ENCODE measurements around the gene SMC6.

The SMC6 gene

DNA sequence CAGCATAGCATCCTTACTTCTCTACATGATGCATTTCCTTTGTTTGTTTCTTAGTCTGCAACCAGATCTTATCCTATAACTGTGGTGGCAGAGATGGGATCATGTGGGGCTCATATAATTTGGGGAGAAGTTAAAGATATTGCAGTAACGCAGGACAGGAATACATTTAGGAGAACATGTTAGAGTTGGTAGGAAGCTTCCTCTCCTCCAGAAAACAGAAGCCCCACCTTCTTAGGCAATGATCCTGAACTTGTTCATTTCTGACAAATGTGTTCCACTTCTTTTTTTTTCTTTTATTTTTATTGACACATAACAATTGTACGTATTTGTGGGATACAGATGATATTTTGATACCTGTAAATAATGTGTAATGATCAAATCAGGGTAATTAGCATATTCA, 113.2 kb downstream of the SMC6 start:
- Histone ChIP-seq H3K9me3 (ENCODE audit: control insufficient read depth, low read depth, low read length) (no peaks in the 10 kb centered on the region), H3K4me1 (ENCODE audit: control insufficient read depth, low read depth, low read length) (peaks cover 4% of the 10 kb centered on the region), H3K4me3 (ENCODE audit: low read length) (no peak overlapping the region), H3K36me3 (ENCODE audit: control insufficient read depth, low read depth, low read length) (no peaks in the 10 kb centered on the region), H3K9ac (ENCODE audit: low read length) (no peak overlapping the region), H3K27me3 (ENCODE audit: control insufficient read depth, insufficient read depth, low read length) (no peaks in the 10 kb centered on the region), H3K27ac (ENCODE audit: low read length) (no peak overlapping the region)

- Histone ChIP-seq H3K27ac (ENCODE audit: low read length) (no peak overlapping the region), H3K4me3 (ENCODE audit: low read length) (no peak overlapping the region), H3K36me3 (ENCODE audit: control insufficient read depth, low read depth, low read length) (no peaks in the 10 kb centered on the region), H3K27me3 (ENCODE audit: control insufficient read depth, insufficient read depth, low read length) (no peaks in the 10 kb centered on the region), H3K4me1 (ENCODE audit: control insufficient read depth, low read depth, low read length) (peaks cover 4% of the 10 kb centered on the region), H3K9ac (ENCODE audit: low read length) (no peak overlapping the region), H3K9me3 (ENCODE audit: control insufficient read depth, low read depth, low read length) (no peaks in the 10 kb centered on the region)
Observed at GRCh38 chr2:17638196-17638743, 115.3 kb downstream of the SMC6 start.

- H3K36me3 ChIP-seq (ENCODE audit: control insufficient read depth, low read depth, low read length), result no peaks in the 10 kb centered on the region
- peaks cover 4% of the 10 kb centered on the region for H3K4me1 ChIP-seq (ENCODE audit: control insufficient read depth, low read depth, low read length)
- H3K27me3 ChIP-seq (ENCODE audit: control insufficient read depth, insufficient read depth, low read length), result no peaks in the 10 kb centered on the region
- no peak overlapping the region for H3K27ac ChIP-seq (ENCODE audit: low read length)
- H3K9ac ChIP-seq (ENCODE audit: low read length), result no peak overlapping the region
- no peak overlapping the region for H3K4me3 ChIP-seq (ENCODE audit: low read length)
- H3K9me3 ChIP-seq (ENCODE audit: control insufficient read depth, low read depth, low read length), result no peaks in the 10 kb centered on the region
Observed at GRCh38 chr2:17637131-17637906, 116.3 kb downstream of the SMC6 start.

DNA sequence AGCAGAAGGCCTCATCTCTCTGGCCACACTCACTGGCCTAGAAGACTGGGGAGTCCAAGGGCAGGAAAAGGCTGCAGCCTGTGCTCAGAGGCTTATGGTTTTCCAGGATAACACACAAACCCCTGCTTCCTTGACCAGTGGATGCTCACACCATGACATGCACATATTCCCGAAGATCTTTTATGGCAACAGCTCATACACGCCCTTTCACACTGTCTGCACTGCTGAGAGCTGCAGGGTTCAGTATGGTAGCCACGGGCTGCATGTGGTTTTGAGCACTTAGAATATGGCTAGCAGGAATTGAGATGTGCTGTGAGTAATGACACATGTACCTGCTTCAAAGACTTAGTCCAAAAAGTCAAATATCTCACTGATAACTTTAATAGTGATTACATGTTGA, 117.4 kb downstream of the SMC6 start:
- Histone ChIP-seq H3K27ac (ENCODE audit: low read length) (no peak overlapping the region), H3K4me1 (ENCODE audit: control insufficient read depth, low read depth, low read length) (peaks cover 4% of the 10 kb centered on the region), H3K9me3 (ENCODE audit: control insufficient read depth, low read depth, low read length) (no peaks in the 10 kb centered on the region), H3K9ac (ENCODE audit: low read length) (no peak overlapping the region), H3K27me3 (ENCODE audit: control insufficient read depth, insufficient read depth, low read length) (no peaks in the 10 kb centered on the region), H3K4me3 (ENCODE audit: low read length) (no peak overlapping the region), H3K36me3 (ENCODE audit: control insufficient read depth, low read depth, low read length) (no peaks in the 10 kb centered on the region)

DNA sequence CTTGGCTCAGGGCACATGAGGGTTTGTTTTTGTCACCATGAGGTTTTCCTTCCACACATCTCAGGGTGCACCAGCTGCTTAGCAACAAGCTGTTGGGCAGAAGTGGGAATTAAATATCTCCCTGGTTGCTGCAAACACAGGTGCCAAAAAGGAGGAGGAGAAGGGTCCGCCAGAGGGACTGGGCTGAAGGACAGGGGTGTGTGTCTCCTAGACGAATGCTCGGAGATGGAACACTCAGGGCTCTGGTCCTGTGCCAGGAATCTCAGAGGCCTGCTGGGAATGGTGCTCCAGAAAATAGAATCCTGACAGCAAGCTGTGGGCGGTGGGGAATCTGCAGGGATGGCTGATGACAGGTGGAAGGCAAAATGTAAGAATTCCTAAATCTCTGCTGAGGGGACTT, 118.6 kb downstream of the SMC6 start:
- H3K27ac ChIP-seq (ENCODE audit: low read length), result no peak overlapping the region
- peaks cover 4% of the 10 kb centered on the region for H3K4me1 ChIP-seq (ENCODE audit: control insufficient read depth, low read depth, low read length)
- no peak overlapping the region for H3K4me3 ChIP-seq (ENCODE audit: low read length)
- no peaks in the 10 kb centered on the region for H3K36me3 ChIP-seq (ENCODE audit: control insufficient read depth, low read depth, low read length)
- no peaks in the 10 kb centered on the region for H3K9me3 ChIP-seq (ENCODE audit: control insufficient read depth, low read depth, low read length)
- H3K27me3 ChIP-seq (ENCODE audit: control insufficient read depth, insufficient read depth, low read length), result no peaks in the 10 kb centered on the region
- no peak overlapping the region for H3K9ac ChIP-seq (ENCODE audit: low read length)

DNA sequence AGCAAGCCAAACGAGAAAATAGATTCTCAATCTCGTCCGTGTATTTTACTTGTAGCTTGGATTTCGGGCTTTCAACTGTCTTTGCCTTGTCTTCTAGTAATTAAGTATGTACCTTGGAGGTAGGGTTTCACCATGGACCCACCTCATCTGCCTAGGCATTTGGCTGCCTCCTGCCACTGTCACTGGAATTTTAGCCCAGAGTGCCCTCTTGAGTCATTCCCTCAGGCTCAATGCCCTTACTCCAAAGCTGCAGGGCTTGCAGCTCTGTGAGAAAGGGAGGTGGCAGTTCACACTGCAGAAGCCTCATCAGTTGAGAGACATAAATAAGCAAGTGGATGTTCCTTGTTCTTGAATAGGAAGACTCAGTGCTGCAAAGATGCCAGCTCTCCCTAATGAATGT, 123.5 kb downstream of the SMC6 start:
- Histone ChIP-seq H3K27ac (ENCODE audit: low read length) (no peak overlapping the region), H3K27me3 (ENCODE audit: control insufficient read depth, insufficient read depth, low read length) (no peaks in the 10 kb centered on the region), H3K4me3 (ENCODE audit: low read length) (no peak overlapping the region), H3K4me1 (ENCODE audit: control insufficient read depth, low read depth, low read length) (no peaks in the 10 kb centered on the region), H3K36me3 (ENCODE audit: control insufficient read depth, low read depth, low read length) (no peaks in the 10 kb centered on the region), H3K9me3 (ENCODE audit: control insufficient read depth, low read depth, low read length) (peaks cover 7% of the 10 kb centered on the region), H3K9ac (ENCODE audit: low read length) (no peak overlapping the region)

DNA sequence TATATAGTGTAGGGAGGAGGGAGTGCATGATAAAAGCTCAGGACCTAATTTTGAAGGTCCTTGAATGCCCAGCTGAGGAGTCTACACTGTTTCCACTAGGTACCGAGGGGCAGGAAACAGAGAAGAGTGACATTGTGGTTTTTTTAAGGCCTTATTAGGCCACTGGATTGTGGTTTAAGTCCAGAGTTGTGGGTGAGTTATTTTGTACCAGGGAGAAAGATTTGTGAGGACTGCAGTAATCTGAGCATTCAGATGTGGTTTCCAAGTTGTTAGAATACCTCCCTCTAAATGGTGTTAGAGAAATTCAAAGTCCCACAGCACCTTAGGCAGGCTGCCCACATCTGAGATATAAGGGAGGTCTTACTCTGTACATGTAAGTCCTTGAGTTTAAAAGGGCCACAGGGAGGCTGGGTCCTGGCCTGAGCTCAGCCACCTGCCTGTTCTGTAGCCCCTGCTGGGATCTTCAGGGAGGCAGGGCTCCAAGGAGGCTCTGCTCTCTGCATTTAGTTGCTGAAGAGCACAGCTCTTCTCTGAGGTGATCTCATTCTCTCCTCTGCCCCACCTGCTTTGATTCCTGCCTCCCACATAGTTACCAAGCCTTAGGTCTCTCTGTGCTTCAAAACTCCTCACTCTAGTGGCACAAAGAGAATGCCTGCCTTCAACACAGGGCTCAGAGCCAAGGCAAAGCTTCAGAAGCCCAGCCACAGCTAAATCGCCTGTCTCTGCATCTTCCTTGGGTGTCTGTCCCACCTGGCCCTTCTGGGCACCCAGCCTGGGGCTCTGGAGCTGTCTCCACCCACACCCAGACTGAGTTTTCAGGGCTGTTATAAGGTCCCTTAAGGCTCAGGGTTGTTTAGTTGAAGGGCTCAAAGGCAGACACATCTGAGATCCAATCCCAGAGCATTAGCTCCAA, 125.0 kb downstream of the SMC6 start:
- H3K27me3 ChIP-seq (ENCODE audit: control insufficient read depth, insufficient read depth, low read length), result no peaks in the 10 kb centered on the region
- no peak overlapping the region for H3K27ac ChIP-seq (ENCODE audit: low read length)
- H3K9ac ChIP-seq (ENCODE audit: low read length), result no peak overlapping the region
- peaks cover 7% of the 10 kb centered on the region for H3K9me3 ChIP-seq (ENCODE audit: control insufficient read depth, low read depth, low read length)
- H3K4me3 ChIP-seq (ENCODE audit: low read length), result no peak overlapping the region
- no peaks in the 10 kb centered on the region for H3K36me3 ChIP-seq (ENCODE audit: control insufficient read depth, low read depth, low read length)
- no peaks in the 10 kb centered on the region for H3K4me1 ChIP-seq (ENCODE audit: control insufficient read depth, low read depth, low read length)

DNA sequence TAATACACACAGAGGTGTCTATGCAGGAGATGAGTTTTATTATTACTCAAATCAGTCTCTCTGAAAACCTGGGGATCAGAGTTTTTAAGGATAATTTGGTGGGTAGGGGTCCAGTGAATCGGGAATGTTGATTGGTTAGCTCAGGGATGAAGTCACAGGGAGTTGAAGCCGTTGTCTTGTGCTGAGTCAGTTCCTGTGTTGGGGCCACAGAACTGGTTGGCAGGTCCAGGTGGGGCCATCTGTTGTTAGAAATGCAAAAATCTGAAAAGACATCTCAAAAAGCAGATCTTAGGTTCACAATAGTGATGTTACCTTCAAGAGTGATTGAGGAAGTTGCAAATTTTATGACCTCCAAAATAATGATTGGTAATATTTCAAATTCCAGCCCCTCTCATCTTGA, 126.2 kb downstream of the SMC6 start:
- Histone ChIP-seq H3K9me3 (ENCODE audit: control insufficient read depth, low read depth, low read length) (peaks cover 7% of the 10 kb centered on the region), H3K4me1 (ENCODE audit: control insufficient read depth, low read depth, low read length) (no peaks in the 10 kb centered on the region), H3K9ac (ENCODE audit: low read length) (no peak overlapping the region), H3K4me3 (ENCODE audit: low read length) (no peak overlapping the region), H3K27ac (ENCODE audit: low read length) (no peak overlapping the region), H3K27me3 (ENCODE audit: control insufficient read depth, insufficient read depth, low read length) (no peaks in the 10 kb centered on the region), H3K36me3 (ENCODE audit: control insufficient read depth, low read depth, low read length) (no peaks in the 10 kb centered on the region)

DNA sequence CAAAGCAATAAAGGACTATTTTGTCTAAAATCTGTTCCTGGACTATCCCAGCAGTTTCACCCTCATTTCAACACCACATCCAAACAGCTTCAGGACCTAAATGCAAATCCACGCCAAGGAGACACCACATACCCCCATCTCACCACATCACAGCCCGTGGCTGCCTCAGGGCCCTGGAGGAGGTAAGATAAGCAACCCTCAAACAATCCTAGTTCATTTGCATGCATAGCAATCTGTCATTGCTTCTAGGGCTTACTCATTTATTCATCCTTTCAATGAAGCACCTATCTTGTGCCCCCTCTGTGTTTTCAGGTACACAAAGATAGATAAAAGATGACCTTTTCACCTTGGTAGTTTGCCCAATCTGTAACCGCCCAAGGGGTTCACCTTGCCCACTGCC, 126.6 kb downstream of the SMC6 start:
- Histone ChIP-seq H3K4me1 (ENCODE audit: control insufficient read depth, low read depth, low read length) (no peaks in the 10 kb centered on the region), H3K36me3 (ENCODE audit: control insufficient read depth, low read depth, low read length) (no peaks in the 10 kb centered on the region), H3K9me3 (ENCODE audit: control insufficient read depth, low read depth, low read length) (peaks cover 7% of the 10 kb centered on the region), H3K4me3 (ENCODE audit: low read length) (no peak overlapping the region), H3K27me3 (ENCODE audit: control insufficient read depth, insufficient read depth, low read length) (no peaks in the 10 kb centered on the region), H3K9ac (ENCODE audit: low read length) (no peak overlapping the region), H3K27ac (ENCODE audit: low read length) (no peak overlapping the region)

GRCh38 chr2:17625446-17625845, 128.2 kb downstream of the SMC6 start:
- H3K9ac ChIP-seq (ENCODE audit: low read length), result no peak overlapping the region
- H3K4me3 ChIP-seq (ENCODE audit: low read length), result no peak overlapping the region
- H3K36me3 ChIP-seq (ENCODE audit: control insufficient read depth, low read depth, low read length), result no peaks in the 10 kb centered on the region
- H3K27ac ChIP-seq (ENCODE audit: low read length), result no peak overlapping the region
- H3K4me1 ChIP-seq (ENCODE audit: control insufficient read depth, low read depth, low read length), result peaks cover 1% of the 10 kb centered on the region
- peaks cover 7% of the 10 kb centered on the region for H3K9me3 ChIP-seq (ENCODE audit: control insufficient read depth, low read depth, low read length)
- no peaks in the 10 kb centered on the region for H3K27me3 ChIP-seq (ENCODE audit: control insufficient read depth, insufficient read depth, low read length)

DNA sequence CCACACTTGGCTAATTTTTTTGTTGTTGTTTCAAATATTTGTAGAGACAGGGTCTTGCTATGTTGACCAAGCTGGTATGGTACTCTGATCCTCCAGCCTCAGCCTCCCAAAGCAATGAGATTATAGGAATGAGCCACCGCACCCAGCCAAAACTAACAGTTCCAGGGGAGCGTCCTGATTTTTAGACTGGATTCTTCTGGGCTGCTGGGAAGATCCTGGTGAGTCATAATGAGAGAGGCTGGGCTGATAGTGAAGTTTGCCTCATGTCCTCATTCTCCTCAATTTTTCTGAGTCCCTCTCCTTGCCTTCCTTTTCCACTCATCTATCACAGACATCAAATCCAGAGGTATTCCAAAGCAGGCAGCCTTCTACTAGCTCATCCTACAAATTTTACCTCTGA, 131.8 kb downstream of the SMC6 start:
- Histone ChIP-seq H3K4me1 (ENCODE audit: control insufficient read depth, low read depth, low read length) (peaks cover 6% of the 10 kb centered on the region), H3K4me3 (ENCODE audit: low read length) (no peak overlapping the region), H3K27me3 (ENCODE audit: control insufficient read depth, insufficient read depth, low read length) (no peaks in the 10 kb centered on the region), H3K27ac (ENCODE audit: low read length) (no peak overlapping the region), H3K36me3 (ENCODE audit: control insufficient read depth, low read depth, low read length) (no peaks in the 10 kb centered on the region), H3K9me3 (ENCODE audit: control insufficient read depth, low read depth, low read length) (no peaks in the 10 kb centered on the region), H3K9ac (ENCODE audit: low read length) (no peak overlapping the region)
